IMR-90 (cell line): Measurements from ENCODE around the gene C1GALT1. TPM values are rescaled to one million over a fixed set of nuclear protein-coding genes. Genes with fewer than 3 reads are reported as not detected.

Source experiments
- ATAC-seq: fragments of 200-7000 bp; cut with Tn5 transposase; 2 replicates; pipeline ENCODE4 v1.9.1; 2020; ENCODE audit warnings: low read depth, mild to moderate bottlenecking, moderate library complexity
- BruUV-seq: library from RNA; stranded (reverse); fragments of 400-500 nt; replicated peaks from 2 replicates; lab custom pipeline; 2021; lab: Mats Ljungman, UMichigan
- CTCF ChIA-PET: fragments of 300-600 bp; formaldehyde crosslinking; extraction: SDS; loops from one replicate; lab custom pipeline; 2021; ENCODE audit warnings: antibody characterized with exemption; lab: Yijun Ruan, JAX
- POLR2A ChIA-PET: fragments of 300-600 bp; sonication (Branson Sonifier 250); formaldehyde crosslinking; loops from one replicate; lab custom pipeline; 2022; ENCODE audit warnings: antibody characterized with exemption; ENCODE audit not compliant: unreplicated experiment; lab: Charles Lee
- DNase-seq: peaks from one replicate; pipeline ENCODE4 v3.0.0; 2013
- H2AFZ ChIP-seq: replicated peaks from 2 replicates; pipeline ENCODE3; 2013; ENCODE audit warnings: low read length, mild to moderate bottlenecking; ENCODE audit not compliant: poor library complexity
- H2AK5ac ChIP-seq: 2 replicates; pipeline ENCODE4 v1.6.1; 2013; ENCODE audit warnings: low read depth, low read length, inconsistent platforms
- H2AK9ac ChIP-seq: replicated peaks from 2 replicates; pipeline ENCODE3; 2013; ENCODE audit warnings: mild to moderate bottlenecking, low read depth, low read length, moderate library complexity; ENCODE audit not compliant: poor library complexity
- H2BK120ac ChIP-seq: 2 replicates; pipeline ENCODE4 v1.6.1; 2013; ENCODE audit warnings: low read depth, low read length, inconsistent platforms
- H2BK15ac ChIP-seq: 3 replicates; pipeline ENCODE4 v1.6.1; 2013; ENCODE audit warnings: low read depth, low read length, inconsistent platforms
- H2BK20ac ChIP-seq: 2 replicates; pipeline ENCODE4 v1.6.1; 2013; ENCODE audit warnings: low read depth, mild to moderate bottlenecking, inconsistent platforms, low read length, moderate library complexity
- H2BK5ac ChIP-seq: 2 replicates; pipeline ENCODE4 v1.6.1; 2013; ENCODE audit warnings: mild to moderate bottlenecking, low read depth, low read length, inconsistent platforms; ENCODE audit not compliant: poor library complexity, severe bottlenecking
- H3K14ac ChIP-seq: replicated peaks from 2 replicates; pipeline ENCODE4 v1.6.1; 2013; ENCODE audit warnings: low read depth, low read length, inconsistent platforms
- H3K18ac ChIP-seq: 2 replicates; pipeline ENCODE4 v1.6.1; 2013; ENCODE audit warnings: low read depth, low read length, control low read depth
- H3K23ac ChIP-seq: 2 replicates; pipeline ENCODE4 v1.6.1; 2013; ENCODE audit warnings: low read depth, low read length, inconsistent platforms
- H3K27ac ChIP-seq: 2 replicates; pipeline ENCODE4 v1.5.1; 2013; ENCODE audit warnings: mild to moderate bottlenecking, control low read depth, low read length; ENCODE audit not compliant: insufficient read depth
- H3K27me3 ChIP-seq: 2 replicates; pipeline ENCODE4 v1.6.1; 2013; ENCODE audit warnings: low read length; ENCODE audit not compliant: control insufficient read depth, insufficient read depth
- H3K36me3 ChIP-seq: 2 replicates; pipeline ENCODE4 v1.6.1; 2013; ENCODE audit warnings: low read length, mixed read lengths; ENCODE audit not compliant: control insufficient read depth, insufficient read depth
- H3K4ac ChIP-seq: 2 replicates; pipeline ENCODE4 v1.6.1; 2013; ENCODE audit warnings: low read depth, low read length, inconsistent platforms
- H3K4me1 ChIP-seq: 2 replicates; pipeline ENCODE4 v1.6.1; 2013; ENCODE audit warnings: low read length, mixed read lengths; ENCODE audit not compliant: control insufficient read depth, insufficient read depth
- H3K4me2 ChIP-seq: 2 replicates; pipeline ENCODE4 v1.6.1; 2013; ENCODE audit warnings: low read depth, mild to moderate bottlenecking, control low read depth, low read length, moderate library complexity
- H3K4me3 ChIP-seq: 2 replicates; pipeline ENCODE4 v1.5.1; 2013; ENCODE audit warnings: low read depth, mild to moderate bottlenecking, control low read depth, low read length, moderate library complexity; ENCODE audit not compliant: insufficient read depth
- H3K56ac ChIP-seq: 2 replicates; pipeline ENCODE4 v1.6.1; 2013; ENCODE audit warnings: low read length, inconsistent platforms; ENCODE audit not compliant: insufficient read depth; ENCODE audit errors: extremely low read depth
- H3K79me1 ChIP-seq, 2 experiments: 2 replicates each; pipeline ENCODE4 v1.6.1; 2013; ENCODE audit warnings: low read length in 2 of 2, inconsistent platforms in 1 of 2, low read depth in 1 of 2
- H3K9ac ChIP-seq: 2 replicates; pipeline ENCODE4 v1.6.1; 2013; ENCODE audit warnings: low read depth, low read length, control low read depth
- H3K9me1 ChIP-seq: 2 replicates; pipeline ENCODE4 v1.6.1; 2013; ENCODE audit warnings: low read length, inconsistent platforms; ENCODE audit not compliant: insufficient read depth
- H3K9me3 ChIP-seq: 2 replicates; pipeline ENCODE4 v1.6.1; 2013; ENCODE audit warnings: low read length; ENCODE audit not compliant: control insufficient read depth, insufficient read depth
- H4K20me1 ChIP-seq: 2 replicates; pipeline ENCODE4 v1.6.1; 2013; ENCODE audit warnings: low read length, inconsistent platforms; ENCODE audit not compliant: insufficient read depth
- H4K5ac ChIP-seq: 2 replicates; pipeline ENCODE4 v1.6.1; 2013; ENCODE audit warnings: mild to moderate bottlenecking, low read depth, low read length, control low read depth
- H4K8ac ChIP-seq, 2 experiments: 2 replicates each; pipeline ENCODE4 v1.6.1; 2013; ENCODE audit warnings: low read depth in 2 of 2, low read length in 2 of 2, control low read depth in 1 of 2, inconsistent platforms in 1 of 2
- H4K91ac ChIP-seq: 2 replicates; pipeline ENCODE4 v1.6.1; 2013; ENCODE audit warnings: low read depth, low read length, inconsistent platforms; ENCODE audit not compliant: insufficient read depth
- BHLHE40 ChIP-seq: fragments of 150-350 bp; IDR thresholded peaks from 2 replicates; pipeline ENCODE4 v1.6.1; 2016; ENCODE audit warnings: mild to moderate bottlenecking, low read depth, low read length
- CEBPB ChIP-seq: IDR thresholded peaks from 2 replicates; pipeline ENCODE4 v1.6.1; 2012; ENCODE audit warnings: low read depth, low read length, improper control_type of control experiment
- CHD1 ChIP-seq: IDR thresholded peaks from 2 replicates; pipeline ENCODE4 v1.6.1; 2012; ENCODE audit warnings: low read depth, low read length, improper control_type of control experiment
- CTCF ChIP-seq: conservative IDR thresholded peaks from 2 replicates; pipeline ENCODE4 v1.5.1; 2012; ENCODE audit warnings: mild to moderate bottlenecking, low read depth, low read length, improper control_type of control experiment
- ELK1 ChIP-seq: fragments of 150-350 bp; IDR thresholded peaks from 2 replicates; pipeline ENCODE4 v1.6.1; 2016; ENCODE audit warnings: low read depth, mild to moderate bottlenecking, low read length, moderate library complexity, borderline replicate concordance
- FOS ChIP-seq: fragments of 150-350 bp; IDR thresholded peaks from 2 replicates; pipeline ENCODE4 v1.6.1; 2016; ENCODE audit warnings: low read depth, low read length
- MAFK ChIP-seq: IDR thresholded peaks from 2 replicates; pipeline ENCODE4 v1.6.1; 2012; ENCODE audit warnings: low read depth, low read length, improper control_type of control experiment
- MAZ ChIP-seq: IDR thresholded peaks from 2 replicates; pipeline ENCODE4 v1.6.1; 2012; ENCODE audit warnings: low read depth, mild to moderate bottlenecking, low read length, improper control_type of control experiment, moderate library complexity, borderline replicate concordance
- MXI1 ChIP-seq: IDR thresholded peaks from 2 replicates; pipeline ENCODE4 v1.6.1; 2012; ENCODE audit warnings: low read depth, mild to moderate bottlenecking, low read length, moderate library complexity, borderline replicate concordance
- NFE2L2 ChIP-seq: fragments of 150-350 bp; IDR thresholded peaks from 2 replicates; pipeline ENCODE4 v1.6.1; 2016; ENCODE audit warnings: low read depth, mild to moderate bottlenecking, low read length
- POLR2A ChIP-seq: IDR thresholded peaks from 2 replicates; pipeline ENCODE4 v1.6.1; 2012; ENCODE audit warnings: mild to moderate bottlenecking, low read depth, low read length
- RAD21 ChIP-seq: IDR thresholded peaks from 2 replicates; pipeline ENCODE4 v1.6.1; 2012; ENCODE audit warnings: low read length, improper control_type of control experiment
- RCOR1 ChIP-seq: IDR thresholded peaks from 2 replicates; pipeline ENCODE4 v1.6.1; 2012; ENCODE audit warnings: mild to moderate bottlenecking, low read length, improper control_type of control experiment; ENCODE audit not compliant: insufficient replicate concordance
- RFX5 ChIP-seq: IDR thresholded peaks from 2 replicates; pipeline ENCODE4 v1.8.0; 2012; ENCODE audit warnings: low read depth, mild to moderate bottlenecking, low read length, moderate library complexity
- SMC3 ChIP-seq: fragments of 150-350 bp; IDR thresholded peaks from 2 replicates; pipeline ENCODE4 v1.6.1; 2016; ENCODE audit warnings: low read depth, mild to moderate bottlenecking, antibody characterized with exemption, low read length, moderate library complexity
- USF2 ChIP-seq: fragments of 150-350 bp; IDR thresholded peaks from 2 replicates; pipeline ENCODE4 v1.6.1; 2017; ENCODE audit warnings: mild to moderate bottlenecking, antibody characterized with exemption, low read length, low read depth
- WGBS, 2 experiments: methylation state at CpG; one replicate each; pipeline versions ENCODE4 v1.1.5 to v1.1.7; 2013; ENCODE audit warnings: missing lambda C conversion rate in 2 of 2; ENCODE audit not compliant: insufficient read length in 1 of 2; ENCODE audit errors: extremely low coverage in 2 of 2; 5-methylcytosine and 5-hydroxymethylcytosine counted together
- dilution Hi-C: fragments of 300-500 bp; cut with HindIII; formaldehyde crosslinking; loops from one replicate; pipeline ENCODE4 v1.14.3; 2018; ENCODE audit warnings: low sequenced_read_pairs; ENCODE audit not compliant: unreplicated experiment
- in situ Hi-C: fragments of 300-500 bp; cut with MboI; formaldehyde crosslinking; loops from 3 replicates; pipeline ENCODE4 v1.14.3; 2019; ENCODE audit warnings: low sequenced_read_pairs, inconsistent platforms, mixed read lengths
- intact Hi-C: fragments of 100-400 bp; cut with micrococcal nuclease; formaldehyde crosslinking; loops from 2 replicates; pipeline ENCODE4 v1.10.0; 2022
- polyA plus RNA-seq, 3 experiments: library from polyadenylated mRNA; depleted of rRNA; stranded (reverse); fragments of >200 nt; gene quantifications; 2 replicates each; pipeline ENCODE4 v1.2.3, GENCODE V29; 2012; ENCODE audit warnings: low replicate concordance in 1 of 3
- total RNA-seq: library from RNA; depleted of rRNA; stranded (reverse); fragments of >200 nt; gene quantifications from 2 replicates; pipeline ENCODE4 v1.2.3, GENCODE V29; 2012

C1GALT1 gene
- total and polyA plus RNA-seq, 2 of the 4 experiments (the other 2 are of a cell fraction): 11.6 to 12.2 TPM

- H3K23ac ChIP-seq: no peak overlapping the region
- no peaks in the 10 kb centered on the region for H3K27me3 ChIP-seq
- dilution Hi-C loops (no loop called here), in situ Hi-C loops (no loop called here), intact Hi-C loops (no loop called here)
- no peak for TF ChIP-seq SMC3
- TF ChIP-seq FOS: no peak
- TF ChIP-seq ELK1: no peak
- no peak for TF ChIP-seq CEBPB
- TF ChIP-seq USF2: no peak
- no peak for TF ChIP-seq RFX5
- no peak for TF ChIP-seq RCOR1
- TF ChIP-seq MAZ: no peak
- TF ChIP-seq RAD21: no peak
- TF ChIP-seq CHD1: no peak
- TF ChIP-seq MAFK: no peak
- TF ChIP-seq MXI1: no peak
- TF ChIP-seq CTCF: no peak
- no peak for TF ChIP-seq BHLHE40
- TF ChIP-seq POLR2A: no peak
- no peak for TF ChIP-seq NFE2L2
- no peak for DNase-seq
- no peak overlapping the region for H2AK5ac ChIP-seq
- no peak overlapping the region for H4K8ac ChIP-seq
- no peak for ATAC-seq
- H3K9ac ChIP-seq: no peak overlapping the region
- H3K18ac ChIP-seq: no peak overlapping the region
- H3K36me3 ChIP-seq: no peaks in the 10 kb centered on the region
- no CpG with 5 or more reads among the region's 7 CpGs for WGBS, 2 experiments
- H3K4ac ChIP-seq: no peak overlapping the region
- no peaks in the 10 kb centered on the region for H3K9me3 ChIP-seq
- H2BK15ac ChIP-seq: no peak overlapping the region
- no peak overlapping the region for H2BK5ac ChIP-seq
- no peak overlapping the region for H4K91ac ChIP-seq
- no peak overlapping the region for H2BK120ac ChIP-seq
- H3K4me2 ChIP-seq: no peak overlapping the region
- H3K79me1 ChIP-seq: no peaks in the 10 kb centered on the region
- no peaks in the 10 kb centered on the region for H3K9me1 ChIP-seq
- no peak overlapping the region for H3K56ac ChIP-seq
- BruUV-seq: no TSS peak
- ChIA-PET CTCF (no interaction called here), POLR2A (no interaction called here)
- H2BK20ac ChIP-seq: no peak overlapping the region
- H2AFZ ChIP-seq: no peak overlapping the region
- no peak overlapping the region for H2AK9ac ChIP-seq
- H3K4me3 ChIP-seq: no peak overlapping the region
- H4K5ac ChIP-seq: no peak overlapping the region
- no peak overlapping the region for H3K27ac ChIP-seq
- no peaks in the 10 kb centered on the region for H4K20me1 ChIP-seq
- H3K4me1 ChIP-seq: no peaks in the 10 kb centered on the region
- H3K14ac ChIP-seq: no peak overlapping the region
Measured at GRCh38 chr7:7148798-7149481, 33.4 kb upstream of the C1GALT1 start.
